ENCODE data around the gene FMR1NB.

FMR1NB gene, protein sequence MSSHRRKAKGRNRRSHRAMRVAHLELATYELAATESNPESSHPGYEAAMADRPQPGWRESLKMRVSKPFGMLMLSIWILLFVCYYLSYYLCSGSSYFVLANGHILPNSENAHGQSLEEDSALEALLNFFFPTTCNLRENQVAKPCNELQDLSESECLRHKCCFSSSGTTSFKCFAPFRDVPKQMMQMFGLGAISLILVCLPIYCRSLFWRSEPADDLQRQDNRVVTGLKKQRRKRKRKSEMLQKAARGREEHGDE

DNA sequence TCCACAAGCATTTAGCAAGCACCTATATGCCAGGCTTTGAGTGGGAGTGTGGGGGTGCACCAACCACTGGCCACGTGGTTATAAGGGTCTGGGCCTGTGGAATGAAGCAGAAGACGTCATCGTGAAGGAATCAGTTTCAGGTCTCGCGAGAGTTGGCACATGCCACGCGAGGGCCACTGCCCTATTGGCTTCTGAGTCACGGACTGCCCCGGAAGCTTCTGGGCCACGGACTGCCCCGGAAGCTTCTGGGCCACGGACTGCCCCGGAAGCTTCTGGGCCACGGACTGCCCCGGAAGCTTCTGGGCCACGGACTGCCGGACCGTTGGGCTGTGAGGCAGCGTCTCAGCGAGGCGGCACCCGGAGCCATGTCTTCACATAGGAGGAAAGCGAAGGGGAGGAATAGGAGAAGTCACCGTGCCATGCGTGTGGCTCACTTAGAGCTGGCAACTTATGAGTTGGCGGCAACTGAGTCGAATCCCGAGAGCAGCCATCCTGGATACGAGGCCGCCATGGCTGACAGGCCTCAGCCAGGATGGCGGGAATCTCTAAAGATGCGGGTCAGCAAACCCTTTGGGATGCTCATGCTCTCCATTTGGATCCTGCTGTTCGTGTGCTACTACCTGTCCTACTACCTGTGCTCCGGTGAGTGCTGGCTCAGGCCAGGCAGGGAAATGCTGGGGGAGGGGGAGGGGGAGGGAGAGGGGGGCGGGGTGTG, at the start of gene FMR1NB:
TSS of gene FMR1NB (plus strand) at position 300 of the 715 bp plus-strand sequence. CDS start at position 366, 66 bp downstream.
- DNase-seq = no peak

DNA sequence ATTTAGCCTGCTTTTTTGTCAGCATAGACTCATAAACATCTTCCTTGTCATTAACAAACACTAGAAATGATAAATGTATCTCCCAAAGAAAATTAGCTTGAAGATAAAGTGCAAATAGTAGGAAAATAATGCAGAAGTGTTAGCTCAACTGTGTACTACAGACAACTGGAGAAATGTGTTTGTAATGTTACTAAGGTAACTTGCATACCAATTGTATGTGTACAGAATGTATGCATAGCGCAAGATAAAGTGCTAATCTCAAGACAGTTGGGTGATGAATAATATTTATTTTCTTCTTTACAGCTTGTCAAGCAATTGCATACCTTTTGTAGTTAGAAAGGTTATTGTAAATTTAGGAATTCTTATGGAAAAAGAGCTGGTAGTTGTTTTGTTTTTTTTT, 47.3 kb upstream of the FMR1NB start:
- no peak for DNase-seq

DNA sequence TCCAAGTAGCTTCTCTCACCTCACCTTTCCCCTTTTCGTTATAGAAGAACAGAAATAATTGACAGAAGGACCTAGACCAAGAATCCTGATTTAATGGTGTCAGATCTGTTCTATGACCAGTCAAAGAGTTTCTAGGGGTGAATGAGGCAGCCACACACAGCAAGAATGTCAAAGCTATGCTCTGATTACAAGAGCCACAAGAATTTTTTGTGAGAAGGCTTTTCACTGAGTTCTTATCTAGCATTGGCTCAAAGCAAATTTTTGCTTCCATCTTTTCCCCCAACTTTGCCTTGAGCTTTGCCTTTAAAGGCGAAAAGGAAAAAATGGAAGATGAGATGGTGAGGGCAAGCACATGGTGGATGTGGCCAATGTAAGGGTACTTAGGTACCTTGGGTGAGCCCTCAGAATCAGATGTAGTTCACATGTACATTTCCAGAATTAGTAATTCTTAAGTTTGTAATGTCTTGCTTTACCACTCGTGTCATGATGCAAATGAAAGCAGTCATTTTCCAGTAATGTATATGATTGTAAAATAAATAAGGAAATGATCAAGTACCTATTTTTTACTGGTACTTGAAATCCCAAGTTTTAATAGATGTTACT, 45.9 kb upstream of the FMR1NB start:
- no peak for DNase-seq

DNA sequence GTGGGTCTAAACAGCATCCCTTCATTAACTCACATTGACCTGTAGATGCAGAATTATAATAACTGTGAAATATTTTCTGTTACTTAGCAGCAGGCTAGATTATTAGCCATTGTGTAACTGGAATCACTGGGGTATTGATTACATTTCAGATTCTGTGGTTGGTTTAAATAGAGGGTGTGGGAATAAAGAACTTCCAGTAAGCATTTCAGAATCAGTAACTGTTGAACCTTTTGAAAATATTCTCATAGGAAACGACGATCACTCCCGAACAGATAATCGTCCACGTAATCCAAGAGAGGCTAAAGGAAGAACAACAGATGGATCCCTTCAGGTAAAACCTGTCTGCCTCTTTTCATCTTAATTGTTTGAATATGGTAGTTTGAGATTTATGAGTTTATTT, 35.9 kb upstream of the FMR1NB start:
- no peak for DNase-seq

DNA sequence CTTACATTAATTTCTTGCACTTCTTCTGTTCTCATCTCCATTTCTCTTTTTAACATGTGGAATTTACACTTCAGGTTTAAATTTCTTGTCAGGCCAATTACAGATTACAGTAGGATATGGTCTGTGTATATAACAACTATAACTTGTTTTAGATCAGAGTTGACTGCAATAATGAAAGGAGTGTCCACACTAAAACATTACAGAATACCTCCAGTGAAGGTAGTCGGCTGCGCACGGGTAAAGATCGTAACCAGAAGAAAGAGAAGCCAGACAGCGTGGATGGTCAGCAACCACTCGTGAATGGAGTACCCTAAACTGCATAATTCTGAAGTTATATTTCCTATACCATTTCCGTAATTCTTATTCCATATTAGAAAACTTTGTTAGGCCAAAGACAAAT, 32.6 kb upstream of the FMR1NB start:
- no peak for DNase-seq

DNA sequence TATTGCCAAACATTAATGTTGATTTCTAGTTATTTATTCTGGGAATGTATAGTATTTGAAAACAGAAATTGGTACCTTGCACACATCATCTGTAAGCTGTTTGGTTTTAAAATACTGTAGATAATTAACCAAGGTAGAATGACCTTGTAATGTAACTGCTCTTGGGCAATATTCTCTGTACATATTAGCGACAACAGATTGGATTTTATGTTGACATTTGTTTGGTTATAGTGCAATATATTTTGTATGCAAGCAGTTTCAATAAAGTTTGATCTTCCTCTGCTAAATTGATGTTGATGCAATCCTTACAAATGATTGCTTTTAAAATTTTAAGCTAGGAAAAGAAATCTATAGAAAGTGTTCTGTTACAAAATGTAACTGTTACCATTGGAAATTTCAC, 30.8 kb upstream of the FMR1NB start:
- no peak for DNase-seq

DNA sequence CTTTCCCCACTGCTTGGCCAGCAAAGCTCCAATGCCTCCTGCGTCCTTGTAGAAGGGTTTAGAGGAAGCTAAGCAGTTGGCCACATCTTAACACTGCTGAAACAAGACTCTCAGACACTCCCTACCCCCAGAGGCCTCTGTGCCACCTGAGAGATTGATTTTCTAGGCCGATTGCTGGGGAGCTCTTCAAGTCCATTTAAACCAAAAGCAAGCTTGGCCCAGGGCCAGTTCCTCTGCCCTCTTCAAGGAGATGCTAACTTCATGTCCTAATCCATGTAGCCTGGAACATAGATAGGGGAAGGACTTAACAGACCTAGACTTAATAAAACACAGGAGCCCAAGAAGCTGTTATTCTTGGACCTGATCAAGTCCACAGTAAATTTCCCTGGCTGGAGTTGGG, 27.2 kb upstream of the FMR1NB start:
- no peak for DNase-seq

DNA sequence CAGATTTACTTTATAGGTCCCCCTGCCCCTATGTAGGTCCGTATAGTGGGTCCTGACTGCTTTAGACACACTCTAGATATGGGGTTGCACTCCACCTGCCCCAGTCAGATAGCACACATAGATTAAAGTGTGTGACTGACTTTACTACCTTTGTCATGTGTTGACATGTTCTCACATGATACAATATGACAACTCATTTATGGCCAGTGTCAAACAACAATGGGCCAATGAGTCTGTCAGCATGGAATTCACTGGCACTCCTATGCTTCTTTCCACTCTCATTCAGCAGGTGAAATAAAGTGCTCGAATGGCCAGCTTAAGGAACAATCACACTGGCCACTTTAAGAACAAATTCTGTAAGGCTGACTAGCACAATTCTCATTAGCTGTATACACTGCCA, 23.8 kb upstream of the FMR1NB start:
- DNase-seq = no peak

DNA sequence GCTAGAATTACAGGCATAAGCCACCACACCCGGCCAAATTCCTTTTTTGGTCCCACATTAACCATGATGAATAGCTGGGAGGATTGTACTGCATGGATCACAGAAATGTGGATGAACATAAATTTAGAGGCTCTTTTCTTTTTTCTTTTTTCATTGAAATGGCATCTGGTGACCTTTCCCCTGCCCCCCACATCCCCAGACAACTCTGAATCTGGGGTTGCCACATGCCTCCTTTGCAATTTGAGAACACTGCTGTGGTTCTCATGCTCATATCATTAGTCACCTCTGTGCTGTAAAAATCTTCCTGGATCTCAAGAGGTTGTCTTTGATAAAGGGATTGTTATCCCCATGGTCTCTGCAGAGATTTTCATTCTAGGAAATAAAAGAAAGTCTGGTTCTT, 22.8 kb upstream of the FMR1NB start:
- DNase-seq = no peak

DNA sequence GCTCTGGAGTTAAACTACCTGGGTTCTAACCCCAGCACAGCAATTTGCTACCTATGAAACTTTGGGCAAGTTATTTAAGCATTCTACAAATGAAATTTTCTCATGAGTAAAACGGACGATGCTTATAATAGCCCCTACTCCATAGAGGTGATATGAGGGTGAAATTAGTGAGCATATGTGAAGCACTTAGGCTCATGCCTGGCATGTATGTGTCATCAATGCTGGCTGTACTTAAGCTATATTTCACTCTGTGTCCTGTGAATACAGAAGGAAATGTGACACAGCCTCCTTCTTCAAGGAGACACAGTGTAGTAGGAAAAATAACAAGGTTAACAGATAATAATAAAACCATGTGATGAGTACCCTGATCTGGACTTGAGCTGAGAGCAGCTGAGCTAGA, 20.4 kb upstream of the FMR1NB start:
- DNase-seq = no peak

DNA sequence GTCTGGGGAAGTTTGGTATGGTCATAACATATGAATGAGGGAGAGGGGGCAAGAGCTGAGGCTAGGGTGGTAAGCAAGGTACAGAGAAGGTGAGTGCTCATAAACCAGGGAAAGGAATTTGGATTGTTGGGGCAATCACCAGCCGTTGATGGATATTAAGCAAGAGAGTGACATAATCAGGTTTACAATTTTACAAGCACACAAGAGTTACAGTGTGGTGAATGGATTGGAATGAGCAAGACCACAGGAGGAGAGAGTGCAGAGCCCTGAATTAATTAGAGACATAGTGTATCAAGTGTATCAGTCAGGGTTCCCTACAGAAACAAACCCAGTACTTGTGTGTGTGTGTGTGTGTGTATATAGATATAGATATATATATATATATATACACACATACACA, 18.7 kb upstream of the FMR1NB start:
- DNase-seq = no peak

DNA sequence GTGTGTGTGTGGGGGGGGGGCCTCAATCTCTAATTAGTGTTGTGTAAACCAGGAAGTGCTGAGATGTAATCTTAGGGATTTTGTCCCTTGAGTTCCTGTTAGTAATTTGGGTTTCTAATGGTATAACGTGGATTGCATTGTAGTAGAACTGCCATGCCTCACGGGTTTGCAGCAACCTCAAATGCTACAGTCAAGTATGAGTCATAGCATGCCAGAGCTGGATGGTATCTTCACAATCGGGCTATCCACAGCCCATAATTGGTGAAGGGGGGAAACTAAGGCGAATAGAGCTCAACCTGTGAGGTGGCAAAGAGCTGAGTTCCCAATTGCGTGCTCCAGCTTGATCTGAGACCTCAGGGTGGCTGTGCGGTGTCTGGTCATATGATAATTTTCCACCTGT, 2.2 kb upstream of the FMR1NB start:
- DNase-seq = no peak

DNA sequence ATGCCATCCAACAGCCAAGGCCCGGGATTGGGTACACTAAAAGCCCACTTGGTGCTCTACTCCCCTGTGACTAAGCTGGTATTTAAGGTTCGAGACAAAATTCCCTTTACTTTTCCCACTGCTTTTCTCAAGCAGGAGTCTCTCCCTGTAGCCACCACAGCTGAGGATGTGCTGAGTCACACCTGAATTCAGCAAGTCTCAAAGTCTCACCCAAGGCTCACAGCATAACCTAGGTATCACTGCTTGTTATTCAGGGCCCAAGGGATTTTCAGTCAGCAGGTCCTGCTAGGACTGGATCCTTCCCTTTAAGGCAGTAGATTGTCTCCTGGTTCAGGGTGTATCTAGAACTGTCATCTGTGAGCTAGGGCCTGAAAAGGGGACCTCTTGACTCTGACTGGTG, 39.2 kb downstream of the FMR1NB start:
- no peak for DNase-seq

DNA sequence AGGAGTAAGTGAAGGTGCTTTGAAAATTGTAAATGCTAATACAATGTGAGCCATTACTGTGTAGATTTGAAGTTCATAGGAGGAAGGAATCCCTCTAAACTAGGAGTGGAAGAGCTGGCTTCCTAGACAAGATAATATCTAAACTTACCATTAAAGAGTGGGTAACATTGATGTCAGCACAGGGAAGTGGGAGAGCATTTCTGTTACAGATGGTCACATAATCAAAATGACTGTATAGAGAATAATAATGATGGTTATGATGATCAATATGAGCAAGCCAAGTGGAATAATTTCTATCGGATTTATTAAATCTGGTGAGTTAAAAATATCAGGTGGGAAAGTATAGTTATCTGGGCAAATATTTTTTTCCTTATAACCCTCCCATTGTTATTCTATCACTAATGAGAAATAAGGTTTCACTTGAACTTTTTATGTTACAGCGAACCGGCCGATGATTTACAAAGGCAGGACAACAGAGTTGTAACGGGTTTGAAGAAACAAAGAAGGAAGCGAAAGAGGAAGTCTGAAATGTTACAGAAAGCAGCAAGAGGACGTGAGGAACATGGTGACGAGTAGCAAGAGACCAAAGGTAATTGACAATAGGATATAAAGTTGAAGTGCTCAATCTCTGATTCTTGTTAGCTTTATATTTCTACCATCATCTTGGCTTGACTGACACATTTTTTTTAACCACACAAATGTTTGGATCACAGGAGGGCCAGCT, 43.5 kb downstream of the FMR1NB start:
- no peak for DNase-seq

DNA sequence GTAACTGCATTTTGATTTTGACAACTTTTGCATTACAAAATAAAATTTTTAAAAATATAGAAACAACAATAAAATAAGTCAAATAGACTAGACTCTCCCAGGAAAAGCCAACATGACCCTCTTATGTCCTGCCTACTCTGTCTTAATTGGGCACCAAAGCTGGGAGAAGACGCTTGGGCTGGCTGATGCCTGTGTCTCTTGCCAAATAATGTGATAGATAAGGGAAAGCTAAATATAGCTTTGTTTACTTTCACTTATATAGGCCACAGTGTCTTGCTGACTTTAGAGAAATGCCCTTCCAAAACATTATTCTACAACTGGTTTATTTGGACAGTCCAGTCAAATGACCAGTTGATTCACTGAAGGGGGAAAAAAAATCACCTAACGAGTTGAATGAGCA, 54.2 kb downstream of the FMR1NB start:
- no peak for DNase-seq

DNA sequence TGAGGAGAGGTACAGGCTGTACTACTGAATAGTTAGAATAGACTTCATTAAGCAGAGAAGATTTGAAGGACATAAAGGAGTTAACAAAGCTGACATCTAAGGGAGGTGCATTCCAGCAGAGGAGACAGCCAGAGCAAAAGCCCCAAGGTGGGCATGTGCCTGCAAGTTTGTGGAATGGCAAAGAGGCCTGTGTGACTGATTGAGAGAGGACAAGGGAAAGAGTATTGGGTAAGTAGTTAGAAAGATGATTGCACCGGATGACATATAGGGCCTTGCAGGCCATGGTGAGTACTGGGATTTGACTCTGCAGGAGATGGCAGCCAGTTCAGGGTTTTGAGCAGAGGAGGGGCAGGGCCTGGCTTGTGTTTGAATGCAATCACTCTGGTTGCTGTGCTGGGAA, 55.9 kb downstream of the FMR1NB start:
- no peak for DNase-seq

DNA sequence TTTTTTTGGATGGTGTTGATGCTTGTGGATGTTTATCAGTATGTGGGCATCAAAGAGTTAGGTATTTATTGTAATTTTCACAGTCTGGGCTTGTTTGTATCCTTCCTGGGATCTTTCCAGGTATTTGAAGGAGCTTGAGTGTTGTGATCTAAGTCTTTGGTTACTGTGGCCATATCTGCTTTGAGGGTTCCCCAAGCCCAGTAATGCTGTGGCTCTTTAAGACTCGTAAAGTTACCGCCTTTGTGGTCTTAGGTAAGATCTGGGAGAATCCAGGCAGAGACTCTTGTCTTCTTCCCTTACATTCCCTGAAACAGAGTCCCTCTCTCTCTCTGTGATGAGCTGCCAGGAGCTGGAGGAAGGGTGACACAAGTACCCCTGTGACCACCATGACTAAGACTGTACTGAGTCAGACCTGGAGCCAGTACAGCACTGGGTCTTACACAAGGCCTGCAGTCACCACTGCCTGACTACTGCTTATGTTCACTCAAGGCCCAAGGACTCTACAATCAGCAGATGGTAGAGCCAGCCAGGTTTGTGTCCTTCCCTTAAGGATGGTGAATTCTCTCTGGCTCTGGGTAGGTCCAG, 62.2 kb downstream of the FMR1NB start:
- no peak for DNase-seq

DNA sequence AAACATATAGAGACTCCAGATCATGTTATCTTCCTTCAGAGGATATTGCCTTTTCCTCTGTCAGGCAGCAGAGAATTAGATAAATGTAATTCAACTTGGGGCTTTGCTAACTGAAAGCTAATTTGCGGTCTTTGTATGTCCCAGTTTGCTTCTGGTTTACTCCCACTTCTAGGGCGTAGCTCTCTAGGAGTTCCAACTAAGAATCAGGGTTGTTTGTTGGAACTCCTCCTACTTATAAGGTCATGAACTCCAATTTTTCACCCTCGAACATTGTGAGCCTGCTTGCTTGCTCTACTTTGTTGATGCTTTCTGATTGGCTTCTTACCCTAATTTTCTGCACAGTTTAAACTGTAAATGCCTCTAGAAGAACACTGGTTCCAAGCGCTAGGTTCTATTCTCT, 66.1 kb downstream of the FMR1NB start:
- no peak for DNase-seq

DNA sequence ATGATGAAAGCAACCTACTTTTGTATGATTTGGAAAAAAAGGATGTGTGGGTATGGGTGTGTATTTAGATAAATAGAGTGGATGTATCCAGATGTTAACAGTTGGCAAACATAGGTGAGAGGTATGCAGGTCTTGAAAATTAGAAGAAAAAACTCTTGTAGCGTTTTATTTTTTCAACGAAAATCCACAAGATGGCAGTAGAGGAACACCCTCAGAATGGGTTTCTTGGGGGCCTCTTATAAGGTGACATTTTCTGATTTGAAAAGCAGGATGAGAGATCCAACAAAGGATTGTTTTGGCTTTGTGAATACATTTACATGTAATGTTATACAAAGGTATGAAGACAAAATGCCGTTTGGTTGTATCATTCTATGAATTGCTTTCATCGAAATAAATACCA, 68.3 kb downstream of the FMR1NB start:
- no peak for DNase-seq

DNA sequence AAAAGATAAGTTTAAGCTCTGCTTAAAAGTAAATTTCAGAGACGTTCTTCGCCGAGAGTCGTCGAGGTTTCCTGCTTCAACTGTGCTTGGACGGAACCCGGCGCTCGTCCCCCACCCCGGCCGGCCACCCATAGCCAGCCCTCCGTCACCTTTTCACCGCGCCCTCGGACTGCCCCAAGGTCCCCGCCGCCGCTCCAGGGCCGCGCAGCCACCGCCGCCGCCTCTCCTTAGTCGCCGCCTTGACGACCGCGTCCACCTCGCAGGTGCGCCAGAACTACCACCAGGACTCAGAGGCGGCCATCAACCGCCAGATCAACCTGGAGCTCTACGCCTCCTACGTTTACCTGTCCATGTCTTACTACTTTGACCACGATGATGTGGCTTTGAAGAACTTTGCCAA, 70.8 kb downstream of the FMR1NB start:
- no peak for DNase-seq

DNA sequence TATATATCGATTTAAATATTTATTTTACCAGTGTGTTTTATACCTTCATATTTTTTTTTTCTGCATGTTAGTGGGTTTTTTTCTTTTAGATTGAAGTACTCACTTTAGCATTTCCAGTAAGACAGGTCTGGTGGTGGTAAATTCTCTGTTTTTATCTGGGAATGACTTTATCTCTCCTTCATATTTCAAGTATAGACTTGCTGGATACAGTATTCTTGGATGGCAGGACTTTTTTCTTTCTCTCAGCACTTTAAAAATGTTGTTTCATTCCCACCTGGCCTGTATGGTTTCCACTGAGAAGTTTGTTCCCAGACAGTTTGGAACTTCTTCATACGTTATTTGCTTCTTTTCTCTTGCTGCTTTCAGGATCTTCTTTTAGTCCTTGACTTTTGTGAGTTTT, 86.1 kb downstream of the FMR1NB start:
- no peak for DNase-seq

DNA sequence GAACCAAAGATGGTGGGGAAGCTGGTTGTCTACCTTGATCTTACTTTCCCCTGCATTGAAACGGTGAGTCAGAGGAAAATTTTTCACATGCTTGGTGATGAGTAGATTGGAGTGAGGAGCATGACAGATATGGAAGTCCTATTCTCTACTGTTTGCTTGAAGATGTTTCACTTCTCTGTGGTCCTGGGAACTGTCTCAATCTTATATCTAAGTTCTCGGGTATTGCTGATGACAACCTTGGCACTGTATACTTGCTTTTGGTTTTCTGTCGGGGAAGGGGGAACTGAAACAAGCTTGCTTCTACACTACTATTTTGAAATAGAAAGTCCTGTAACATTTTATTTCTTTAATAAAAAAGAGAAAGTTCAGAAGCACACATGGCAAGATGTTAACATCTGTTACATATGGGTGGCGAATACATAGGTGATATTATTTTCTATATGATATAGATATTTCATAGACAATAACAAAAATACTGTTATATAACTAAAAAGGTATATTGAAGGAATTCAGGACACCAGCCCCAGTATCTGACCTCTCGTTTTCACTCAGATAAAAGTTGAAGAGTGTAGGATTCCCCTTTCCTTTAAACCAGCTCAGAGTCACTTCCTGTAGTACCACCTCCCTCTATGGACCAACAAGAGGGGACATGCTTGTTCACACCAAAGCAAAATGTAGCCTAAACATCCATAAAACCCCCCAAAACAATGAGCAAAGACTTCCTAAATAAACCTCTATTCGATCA, 88.8 kb downstream of the FMR1NB start:
- DNase-seq = no peak

DNA sequence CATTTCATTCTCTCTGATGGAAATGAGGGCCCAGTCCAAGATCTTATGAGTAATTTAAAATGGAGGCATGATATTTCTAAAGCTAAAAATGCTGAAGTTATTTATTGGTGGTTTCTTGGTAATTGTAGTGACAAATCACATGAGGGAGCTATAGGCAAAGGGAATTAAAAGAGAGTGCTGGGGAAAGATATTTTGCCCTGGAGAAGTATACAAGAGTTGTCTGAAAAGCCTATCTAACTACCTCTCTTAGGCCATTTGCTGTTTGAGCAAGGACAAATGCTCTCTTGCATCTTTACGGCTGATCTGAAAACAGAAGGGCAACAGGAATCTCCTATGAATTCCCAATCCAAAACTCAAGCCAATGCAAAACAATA, 89.4 kb downstream of the FMR1NB start:
- DNase-seq = no peak

Measured in left hindlimb (tissue), 1 donor.